Non-pigmented ciliary epithelial cell (primary cell): Measurements from ENCODE around the gene SIGLEC15.
"Not testable (repeated sequence)": the region's sequence is repeated elsewhere in the genome, so short reads cannot be mapped to it uniquely, and the experiment has no call there.

Source experiments
- DNase-seq: peaks from one replicate; pipeline ENCODE4 v3.0.0-alpha.2; 2010; ENCODE audit warnings: low read depth

The SIGLEC15 gene

DNA sequence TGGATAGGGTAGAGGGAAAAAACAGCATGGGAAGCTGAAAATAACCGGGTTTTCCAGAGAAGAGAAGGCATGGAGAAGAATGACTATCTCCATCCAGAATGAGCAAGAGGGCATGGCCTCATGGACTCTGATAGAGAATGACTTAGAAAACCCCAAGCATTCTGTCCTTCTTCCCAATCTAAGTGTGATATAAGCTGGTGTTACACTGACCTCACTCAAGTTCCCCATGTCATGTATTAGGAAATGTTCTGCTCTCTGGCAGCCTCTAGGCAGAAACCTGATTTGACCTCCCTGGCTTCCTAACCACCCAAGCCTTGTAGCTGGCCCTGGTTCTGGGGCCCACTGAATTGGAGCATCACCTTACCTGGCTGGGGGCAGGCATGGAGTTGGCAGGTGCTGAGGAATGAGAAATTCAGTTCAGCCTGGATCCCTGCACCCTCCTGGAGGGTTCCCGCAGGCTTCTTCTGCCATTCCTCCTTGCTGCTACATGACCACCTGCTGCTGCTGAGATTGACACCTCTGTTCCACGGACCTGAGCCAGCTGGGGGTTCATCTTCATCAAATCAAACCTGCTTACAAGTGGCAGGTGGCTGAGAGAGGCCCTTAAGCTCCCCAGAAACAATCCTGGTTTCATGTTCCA, 5.2 kb upstream of the SIGLEC15 start:
- DNase-seq, result no peak

DNA sequence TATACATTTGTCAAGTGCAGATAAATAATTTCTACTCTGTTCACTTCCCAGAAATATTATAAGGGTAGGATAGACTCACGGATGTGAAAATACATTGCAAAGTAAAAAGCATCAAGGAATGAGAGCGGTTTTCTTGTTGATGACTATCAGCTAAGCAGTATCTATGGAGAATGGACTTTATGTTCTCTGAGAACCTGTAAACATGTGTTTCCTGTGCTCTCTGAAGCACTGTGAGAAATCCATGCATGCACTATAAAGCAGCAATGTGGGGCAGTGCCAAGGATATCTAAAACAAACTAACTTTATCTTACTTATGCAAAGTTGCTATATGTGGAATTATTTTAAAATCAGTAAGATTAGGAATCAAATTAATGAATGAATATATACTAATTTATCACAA, 4.4 kb upstream of the SIGLEC15 start:
- DNase-seq, result no peak

GRCh38 chr18:45821711-45822110, 3.8 kb upstream of the SIGLEC15 start:
- DNase-seq, result no peak

GRCh38 chr18:45826084-45826483, 609 bp downstream of the SIGLEC15 start:
- DNase-seq, result no peak

DNA sequence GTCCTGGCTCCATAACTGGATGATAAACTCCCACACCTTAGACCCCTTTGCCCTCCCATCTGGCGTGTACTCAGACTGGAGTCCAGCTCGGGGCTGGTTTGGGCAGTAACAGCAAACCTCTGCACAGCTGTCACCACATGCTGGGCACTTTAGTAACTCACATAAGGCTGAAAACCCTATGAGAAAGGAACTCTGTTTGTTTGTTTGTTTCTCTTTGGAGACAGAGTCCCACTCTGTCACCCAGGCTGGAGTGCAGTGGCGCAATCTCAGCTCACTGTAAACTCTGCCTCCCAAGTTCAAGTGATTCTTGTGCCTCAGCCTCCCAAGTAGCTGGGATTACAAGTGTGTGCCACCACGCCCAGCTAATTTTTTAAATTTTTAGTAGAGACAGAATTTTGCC, 1.2 kb downstream of the SIGLEC15 start:
- not testable (repeated sequence) for DNase-seq

DNA sequence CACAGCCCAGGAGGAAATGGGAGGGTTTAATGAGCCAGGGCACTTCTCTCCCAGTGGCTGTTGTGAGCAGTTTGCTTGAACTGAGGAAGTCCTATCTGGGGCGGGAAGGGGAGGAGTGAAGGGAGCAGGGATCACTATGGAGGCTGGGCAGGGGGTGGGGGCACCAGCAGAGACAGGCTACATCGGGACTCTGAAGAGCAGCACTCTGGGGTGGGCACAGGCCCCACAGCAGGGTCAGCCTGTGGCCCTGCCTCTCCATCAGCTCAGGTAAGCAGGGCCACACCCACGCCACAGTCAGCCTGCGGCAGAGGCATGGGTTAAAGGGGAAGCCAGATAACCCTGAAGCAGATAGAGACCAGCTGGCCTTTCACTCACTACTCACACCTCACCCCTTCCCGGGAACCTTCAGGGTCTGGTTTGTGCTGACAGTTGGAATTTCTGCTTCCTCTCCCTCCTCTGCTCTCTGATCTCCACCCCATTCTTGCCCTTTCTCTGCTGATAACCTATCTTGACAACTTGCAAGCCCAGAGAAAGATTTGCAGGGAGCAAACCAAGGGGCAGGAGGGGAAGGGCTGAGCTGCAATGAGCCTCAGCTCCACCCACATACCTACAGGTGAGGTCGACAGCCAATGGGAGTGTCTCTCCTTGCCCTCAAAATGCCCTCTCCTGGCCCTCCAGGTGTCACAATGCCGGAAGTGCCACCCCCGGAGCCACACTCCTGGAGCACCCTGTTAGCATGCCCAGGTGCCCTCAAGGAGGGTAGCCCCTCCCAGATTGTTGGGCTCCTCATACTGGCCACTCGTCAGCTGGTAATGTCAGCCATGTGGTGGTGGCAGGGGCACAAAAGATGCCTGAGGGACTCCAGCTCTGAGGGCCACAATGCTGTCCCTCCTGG, 3.7 kb downstream of the SIGLEC15 start:
- no peak for DNase-seq

DNA sequence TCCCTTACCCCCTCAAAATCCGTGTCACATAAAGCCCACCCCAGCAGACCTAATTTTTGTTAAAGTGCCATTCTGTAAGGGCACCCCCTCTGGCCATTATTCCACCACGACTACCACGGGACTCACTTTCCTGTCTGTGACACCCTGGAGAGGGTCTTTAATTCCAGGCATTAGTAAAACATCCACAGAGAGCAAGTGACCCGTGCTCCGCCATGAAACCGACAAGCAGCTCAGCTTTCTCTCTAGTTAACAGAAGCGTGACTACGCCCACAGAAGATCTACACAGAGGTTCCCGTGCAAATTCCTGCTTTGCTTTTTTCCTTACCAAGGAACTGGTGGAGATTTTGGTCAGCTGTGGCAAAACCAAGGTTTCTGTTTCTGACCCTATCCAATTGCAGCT, 4.4 kb downstream of the SIGLEC15 start:
- DNase-seq, result no peak

GRCh38 chr18:45830917-45831316, 5.4 kb downstream of the SIGLEC15 start:
- no peak for DNase-seq

- no peak for DNase-seq
Measured at GRCh38 chr18:45833846-45834245, 8.4 kb downstream of the SIGLEC15 start.

GRCh38 chr18:45834306-45834705, 8.8 kb downstream of the SIGLEC15 start:
- no peak for DNase-seq

DNA sequence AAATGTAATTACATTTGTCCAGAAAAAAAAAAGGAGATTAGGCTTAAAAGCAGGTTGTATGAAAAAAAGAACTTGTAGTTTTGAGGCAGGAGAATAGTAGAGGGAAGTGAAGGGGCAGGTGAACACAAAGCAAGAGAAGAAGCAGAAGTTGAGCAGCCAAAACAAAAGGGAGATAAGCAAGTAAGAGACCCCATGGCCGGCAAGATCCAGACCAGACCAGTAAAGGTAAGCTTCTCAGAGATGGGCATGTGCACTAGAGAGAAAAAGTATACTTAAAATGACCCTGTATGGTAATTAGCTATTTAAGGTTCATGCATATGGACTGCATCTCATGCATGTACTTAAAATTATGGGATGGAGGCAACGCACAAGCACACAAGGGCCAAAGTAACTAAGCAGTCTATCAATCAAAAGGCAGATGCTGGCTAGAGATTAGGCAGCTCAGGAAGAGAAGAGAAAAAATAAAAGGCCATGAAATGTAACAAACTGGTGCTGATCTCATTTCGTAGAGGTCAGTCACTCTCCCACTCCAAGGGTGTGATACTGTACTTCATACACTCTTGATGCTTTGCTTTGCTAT, 9.7 kb downstream of the SIGLEC15 start:
- no peak for DNase-seq

GRCh38 chr18:45836242-45837205, 11.0 kb downstream of the SIGLEC15 start:
- no peak for DNase-seq

DNA sequence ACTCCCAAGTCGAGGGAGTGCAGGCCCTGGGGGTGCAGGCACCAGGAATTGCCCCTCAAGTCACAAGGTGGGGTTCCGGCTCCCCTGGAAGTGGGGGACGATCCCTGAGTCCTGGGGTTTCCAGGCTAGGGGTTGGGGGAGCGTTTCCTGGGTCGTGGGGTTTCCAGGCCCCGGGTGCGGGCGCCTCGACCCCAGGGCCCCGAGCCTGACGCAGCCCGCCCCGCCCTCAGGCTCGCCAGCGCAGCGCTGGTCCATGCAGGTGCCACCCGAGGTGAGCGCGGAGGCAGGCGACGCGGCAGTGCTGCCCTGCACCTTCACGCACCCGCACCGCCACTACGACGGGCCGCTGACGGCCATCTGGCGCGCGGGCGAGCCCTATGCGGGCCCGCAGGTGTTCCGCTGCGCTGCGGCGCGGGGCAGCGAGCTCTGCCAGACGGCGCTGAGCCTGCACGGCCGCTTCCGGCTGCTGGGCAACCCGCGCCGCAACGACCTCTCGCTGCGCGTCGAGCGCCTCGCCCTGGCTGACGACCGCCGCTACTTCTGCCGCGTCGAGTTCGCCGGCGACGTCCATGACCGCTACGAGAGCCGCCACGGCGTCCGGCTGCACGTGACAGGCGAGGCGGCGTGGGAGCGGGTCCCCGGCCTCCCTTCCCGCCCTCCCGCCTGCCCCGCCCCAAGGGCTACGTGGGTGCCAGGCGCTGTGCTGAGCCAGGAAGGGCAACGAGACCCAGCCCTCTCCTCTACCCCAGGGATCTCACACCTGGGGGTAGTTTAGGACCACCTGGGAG, 12.0 kb downstream of the SIGLEC15 start:
- DNase-seq, result no peak

- DNase-seq, result no peak
Measured at GRCh38 chr18:45838302-45839070, 13.0 kb downstream of the SIGLEC15 start.

DNA sequence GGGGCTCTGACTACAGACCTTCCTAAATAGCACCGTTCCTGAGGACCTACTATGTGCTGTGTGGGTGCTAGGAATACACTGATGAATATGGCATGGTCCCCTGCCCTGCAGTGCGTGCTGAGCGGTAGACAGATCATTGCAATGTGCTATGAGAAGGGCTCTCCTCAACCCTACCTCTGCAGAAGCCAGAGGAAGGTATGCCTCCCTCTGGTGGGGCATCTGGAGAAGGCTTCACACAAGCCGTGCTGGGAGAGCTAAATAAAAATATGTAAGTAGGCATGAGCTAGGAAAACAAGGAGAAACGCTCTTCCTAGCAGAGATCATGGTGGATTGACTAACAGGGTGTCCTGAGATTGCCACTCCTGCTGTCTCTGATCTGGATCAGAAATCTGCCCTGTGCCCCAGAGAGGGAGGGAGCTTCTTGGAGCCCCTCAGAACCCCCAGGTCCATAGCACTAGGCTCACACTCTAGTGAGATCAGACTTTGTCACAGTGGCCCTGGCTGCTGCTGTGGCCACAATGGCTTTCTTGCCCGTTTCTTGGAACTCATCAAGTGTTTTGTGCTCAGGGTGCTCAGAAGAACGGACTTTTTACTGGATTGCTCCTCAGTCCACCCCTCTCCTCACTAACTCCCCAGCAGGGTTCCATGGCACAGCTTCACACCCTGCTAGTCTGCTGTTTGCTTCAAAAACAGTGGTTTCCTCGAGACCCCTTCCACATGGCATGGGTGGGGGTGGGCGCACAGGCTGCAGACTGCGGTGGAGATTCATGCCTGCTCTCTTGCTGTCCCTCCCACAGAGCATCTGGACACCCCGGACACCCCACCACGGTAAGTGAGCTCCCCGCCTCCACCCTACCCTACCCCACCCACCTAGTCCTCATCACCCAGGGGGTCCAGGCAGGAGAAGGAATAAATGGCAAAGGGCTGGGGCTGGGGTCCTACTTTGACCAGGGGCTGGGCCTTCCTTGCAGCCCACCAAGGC, 14.2 kb downstream of the SIGLEC15 start:
- DNase-seq, result peak; percentile 65

GRCh38 chr18:45841060-45841764, 15.7 kb downstream of the SIGLEC15 start:
- no peak for DNase-seq

- DNase-seq, result no peak
Measured at GRCh38 chr18:45841765-45842442, 16.4 kb downstream of the SIGLEC15 start.

- no peak for DNase-seq
Measured at GRCh38 chr18:45843019-45843418, 17.5 kb downstream of the SIGLEC15 start.
